NCI-H2196 treated with DMSO at 0.1 percent for 48 hours (cell line): ENCODE data around the gene IL4R.
"Not testable (repeated sequence)": the region's sequence is repeated elsewhere in the genome, so short reads cannot be mapped to it uniquely, and the experiment has no call there.

Experiments used
- DNase-seq: peaks from one replicate; lab custom pipeline; 2025; ENCODE audit not compliant: unreplicated experiment; lab: John Stamatoyannopoulos, UW

IL4R gene

DNA sequence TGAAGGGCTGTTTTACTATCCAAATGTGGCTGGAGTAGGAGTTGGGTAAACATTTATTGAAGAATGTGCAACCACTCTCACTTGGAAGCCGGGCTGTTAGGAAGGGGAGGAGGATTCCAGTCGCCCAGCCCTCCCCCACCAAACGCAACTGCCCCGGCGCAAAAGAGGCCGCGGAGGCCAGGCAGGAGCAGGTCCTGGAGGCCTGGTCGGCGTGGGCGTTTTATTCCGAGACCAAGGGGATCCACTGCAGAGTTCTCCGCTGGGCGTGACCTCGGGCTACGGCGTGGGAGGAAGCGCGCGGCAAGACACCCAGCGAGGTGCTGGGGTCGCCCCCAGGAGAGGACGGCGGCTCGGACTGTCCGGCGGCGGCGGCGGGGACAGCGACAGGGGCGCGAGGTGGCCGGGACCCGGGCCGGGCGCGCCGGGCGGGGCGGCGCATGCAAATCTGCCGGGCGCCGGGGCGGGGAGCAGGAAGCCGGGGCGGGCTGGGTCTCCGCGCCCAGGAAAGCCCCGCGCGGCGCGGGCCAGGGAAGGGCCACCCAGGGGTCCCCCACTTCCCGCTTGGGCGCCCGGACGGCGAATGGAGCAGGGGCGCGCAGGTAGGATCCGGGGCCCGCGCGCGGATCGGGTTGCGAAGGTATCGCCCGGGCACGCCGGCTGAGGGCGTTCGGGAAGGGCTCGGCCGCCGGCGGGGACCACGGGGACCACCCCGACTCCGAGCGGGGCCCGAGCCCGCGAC lies at the start of gene IL4R:
TSS of gene IL4R (plus strand) at position 553 of the 739 bp plus-strand sequence. CDS start 26,230 bp downstream, outside the sequence.
- no peak for DNase-seq

DNA sequence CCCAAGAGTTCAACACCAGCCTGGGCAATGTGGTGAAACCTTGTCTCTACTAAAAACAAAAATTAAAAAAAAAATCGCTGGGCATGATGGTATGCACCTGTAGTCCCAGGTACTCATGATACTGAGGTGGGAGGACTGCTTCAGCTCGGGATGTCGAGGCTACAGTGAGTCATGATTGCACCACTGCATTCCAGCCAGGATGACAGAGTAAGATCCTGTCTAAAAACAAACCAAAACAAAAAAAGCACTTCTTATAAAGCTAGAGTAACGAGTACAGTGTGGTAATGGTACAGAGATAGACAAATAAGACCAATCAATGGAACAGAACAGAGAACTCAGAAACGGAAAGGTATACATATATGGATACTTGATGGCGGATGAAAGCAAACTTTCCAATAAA lies 49.6 kb upstream of the IL4R start:
- no peak for DNase-seq

DNA sequence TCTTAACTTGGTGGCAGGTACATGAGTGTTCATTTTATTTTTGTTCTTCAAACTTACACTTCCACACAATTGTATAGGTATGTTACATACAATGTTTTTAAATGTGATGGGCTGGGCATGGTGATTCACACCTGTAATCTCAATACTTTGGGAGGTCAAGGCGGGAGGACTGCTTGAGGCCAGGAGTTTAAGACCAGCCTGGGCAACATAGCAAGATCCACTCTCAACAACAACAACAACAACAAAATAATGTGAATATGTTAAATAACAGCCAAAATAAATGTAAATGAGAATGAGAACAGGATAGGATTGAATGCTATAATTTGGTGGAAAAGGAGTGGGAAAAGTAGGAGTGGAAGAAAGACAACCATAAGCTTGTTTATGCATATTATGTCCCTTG lies 47.8 kb upstream of the IL4R start:
- DNase-seq = no peak

DNA sequence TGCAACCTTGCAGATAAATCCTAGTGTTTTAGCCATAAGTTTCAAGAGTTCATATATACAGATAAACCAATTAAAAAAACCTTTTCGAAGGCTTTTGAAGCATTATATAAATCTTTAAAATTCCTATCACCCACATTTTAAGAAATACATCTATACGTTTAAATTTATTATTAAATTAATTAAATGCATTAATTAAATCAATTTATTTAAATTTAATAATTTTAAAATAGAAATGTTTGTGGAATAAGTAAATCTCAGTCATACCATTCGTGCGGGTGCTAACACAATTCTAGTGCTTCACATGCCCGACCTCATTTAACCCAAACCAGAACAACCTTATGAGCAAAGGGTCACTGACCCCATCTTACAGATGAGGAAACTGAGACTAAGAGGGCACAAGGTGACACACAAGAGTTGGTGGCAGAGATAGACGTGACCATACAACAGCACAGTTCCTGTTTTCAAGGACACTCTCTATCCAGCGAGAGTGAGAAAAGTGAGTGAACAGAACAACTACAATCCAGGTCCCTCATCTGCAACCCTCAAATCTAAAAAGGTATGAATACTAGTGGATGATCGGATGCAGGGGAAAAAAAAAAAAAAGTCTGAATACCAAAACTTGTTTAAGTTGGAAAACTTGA lies 46.6 kb upstream of the IL4R start:
- DNase-seq = no peak

DNA sequence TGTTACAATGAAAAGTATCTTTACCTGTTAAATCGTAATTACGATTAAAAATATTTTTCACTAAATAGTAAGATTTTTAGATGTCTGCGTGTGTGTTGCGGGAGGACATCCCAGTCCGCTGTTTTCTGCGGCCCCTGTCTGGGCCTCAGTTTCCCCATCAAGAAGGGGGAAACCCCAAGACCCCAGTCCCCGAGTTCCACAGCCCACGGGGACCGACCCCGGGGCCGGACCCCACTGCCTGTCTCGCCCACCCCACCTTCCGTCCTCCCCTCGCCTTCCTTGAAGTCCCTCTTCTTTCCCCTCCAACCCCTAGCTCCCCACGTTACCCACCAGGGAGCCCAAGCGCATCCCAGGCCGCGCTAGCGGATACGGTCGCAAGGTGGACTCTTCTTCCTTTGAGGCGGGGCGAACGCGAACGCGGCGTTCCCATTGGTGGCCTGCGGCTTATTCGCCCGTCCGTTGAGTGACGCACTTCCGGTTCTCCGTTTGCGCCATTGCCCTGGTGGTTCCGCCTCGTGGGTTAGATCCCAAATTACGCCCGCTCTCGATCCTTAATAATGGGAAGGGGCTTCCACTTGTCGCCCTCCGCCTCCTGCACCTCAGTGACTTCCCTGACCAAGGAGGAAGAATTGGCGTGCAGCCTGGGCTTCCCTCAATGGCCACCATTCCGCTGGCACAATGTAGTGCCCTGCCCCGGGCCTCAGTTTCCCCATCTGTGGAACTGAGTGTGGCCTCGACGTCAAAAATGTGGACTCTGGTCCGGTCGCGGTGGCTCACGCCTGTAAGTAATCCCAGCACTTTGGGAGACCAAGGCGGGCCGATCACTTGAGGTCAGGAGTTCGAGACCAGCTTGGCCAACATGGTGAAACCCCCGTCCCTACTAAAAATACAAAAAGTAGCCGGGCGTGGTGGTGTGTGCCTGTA lies 45.1 kb upstream of the IL4R start, which contains the start of gene NSMCE1:
TSS of gene NSMCE1 (minus strand) at position 397 of the 924 bp plus-strand sequence. CDS start 11,202 bp downstream, outside the sequence.
- peak; percentile 73 for DNase-seq

DNA sequence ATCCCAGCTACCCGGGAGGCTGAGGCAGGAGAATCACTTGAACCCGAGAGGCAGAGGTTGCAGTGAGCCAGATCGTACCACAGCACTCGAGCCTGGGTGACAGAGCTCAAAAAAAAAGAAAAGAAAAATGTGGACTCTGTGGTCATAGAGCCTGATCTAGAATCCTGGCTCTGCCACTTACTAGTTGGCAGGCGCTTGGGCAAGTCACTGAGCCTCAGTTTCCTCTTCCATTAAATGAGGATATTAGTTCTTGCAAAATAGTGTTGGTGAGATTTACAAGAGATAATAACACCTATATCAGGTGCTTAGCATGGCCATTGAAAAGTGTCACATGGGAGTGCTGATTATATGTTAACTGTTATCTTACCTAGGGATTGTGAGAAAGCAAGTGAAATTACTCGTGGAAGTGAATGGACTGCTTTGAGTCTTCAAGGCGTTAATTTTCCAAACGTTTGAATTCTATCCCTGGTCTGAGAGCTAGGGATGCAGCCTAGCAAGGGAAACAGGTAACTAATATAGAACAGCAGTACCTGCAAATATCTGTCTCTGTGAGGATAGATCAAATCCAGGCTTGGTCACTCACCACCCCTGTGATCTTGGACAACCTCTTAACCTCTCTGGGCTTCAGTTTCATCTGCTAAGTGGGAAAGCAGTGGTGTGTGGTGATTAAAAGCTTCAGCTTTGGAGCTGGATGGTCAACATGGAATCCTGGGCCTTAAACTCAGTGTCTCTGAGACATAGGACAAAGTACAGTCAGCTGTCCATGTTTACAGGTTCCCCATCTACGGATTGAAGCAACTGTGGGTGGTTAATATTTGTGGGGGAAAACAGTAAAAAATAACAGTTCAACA lies 44.2 kb upstream of the IL4R start:
- DNase-seq = no peak

DNA sequence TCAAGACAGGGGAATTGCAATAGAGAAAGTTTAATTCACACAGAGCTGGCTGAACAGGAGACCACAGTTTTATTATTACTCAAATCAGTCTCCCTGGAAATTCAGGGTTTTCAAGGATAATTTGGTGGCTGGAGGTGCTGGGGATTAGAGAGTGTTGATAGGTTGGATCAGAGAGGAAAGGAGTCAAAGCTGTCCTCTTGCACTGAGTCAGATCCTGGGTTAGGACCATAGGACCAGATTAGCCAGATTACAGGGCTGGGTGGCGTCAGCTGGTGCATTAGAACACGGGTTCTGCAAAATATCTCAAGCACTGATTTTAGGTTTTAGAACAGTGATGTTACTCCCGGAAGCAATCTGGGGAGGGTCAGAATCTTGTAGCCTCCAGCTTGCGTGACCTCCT lies 43.4 kb upstream of the IL4R start:
- no peak for DNase-seq

DNA sequence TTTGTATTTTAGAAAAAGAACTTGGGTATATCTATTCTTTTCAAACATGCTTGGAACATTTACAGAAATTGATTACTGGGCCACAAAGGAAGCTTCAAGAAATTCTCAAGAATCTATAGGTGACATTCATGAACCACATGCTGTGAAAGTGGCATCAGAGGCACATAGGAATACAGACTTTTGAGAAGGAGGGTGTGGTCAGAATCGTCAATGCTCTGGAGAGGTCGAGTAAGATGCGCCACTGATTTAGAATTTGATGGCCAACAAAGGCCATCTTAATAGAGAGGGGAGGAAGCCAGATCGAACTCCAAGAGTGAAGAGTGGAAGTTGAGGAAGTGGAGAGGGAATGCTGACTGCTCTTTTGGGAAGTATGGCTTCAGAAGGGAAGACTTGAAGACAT lies 41.7 kb upstream of the IL4R start:
- no peak for DNase-seq

DNA sequence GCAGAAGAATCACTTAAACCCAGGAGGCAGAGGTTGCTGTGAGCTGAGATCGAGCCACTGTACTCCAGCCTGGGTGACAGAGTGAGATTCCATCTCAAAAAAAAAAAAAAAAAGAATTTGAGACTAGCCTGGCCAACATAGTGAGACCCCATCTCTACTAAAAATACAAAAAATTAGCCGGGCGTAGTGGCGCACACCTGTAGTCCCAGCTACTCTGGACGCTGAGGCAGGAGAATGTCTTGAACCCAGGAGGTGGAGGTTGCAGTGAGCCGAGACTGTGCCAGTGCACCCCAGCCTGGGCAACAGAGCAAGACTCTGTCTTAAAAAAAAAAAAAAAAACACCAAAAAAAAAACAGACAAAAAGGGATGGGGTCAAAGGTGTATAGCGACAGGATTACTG lies 41.1 kb upstream of the IL4R start:
- DNase-seq = not testable (repeated sequence)

DNA sequence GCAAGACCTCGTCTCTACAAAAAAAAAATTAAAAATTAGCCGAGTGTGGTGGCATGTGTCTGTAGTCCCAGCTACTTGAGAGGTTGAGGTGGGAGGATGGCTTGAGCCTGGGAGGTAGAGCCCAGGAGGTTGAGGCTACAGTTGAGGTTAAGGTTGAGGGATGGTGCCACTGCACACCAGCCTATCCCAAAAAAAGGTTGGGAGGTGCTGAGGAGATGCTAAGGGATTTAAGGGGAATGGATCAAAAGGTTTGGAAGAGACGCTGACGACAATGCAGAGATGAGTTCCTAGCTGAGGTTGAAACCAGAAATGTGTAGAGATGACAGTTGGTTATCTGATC lies 40.5 kb upstream of the IL4R start:
- DNase-seq = no peak

DNA sequence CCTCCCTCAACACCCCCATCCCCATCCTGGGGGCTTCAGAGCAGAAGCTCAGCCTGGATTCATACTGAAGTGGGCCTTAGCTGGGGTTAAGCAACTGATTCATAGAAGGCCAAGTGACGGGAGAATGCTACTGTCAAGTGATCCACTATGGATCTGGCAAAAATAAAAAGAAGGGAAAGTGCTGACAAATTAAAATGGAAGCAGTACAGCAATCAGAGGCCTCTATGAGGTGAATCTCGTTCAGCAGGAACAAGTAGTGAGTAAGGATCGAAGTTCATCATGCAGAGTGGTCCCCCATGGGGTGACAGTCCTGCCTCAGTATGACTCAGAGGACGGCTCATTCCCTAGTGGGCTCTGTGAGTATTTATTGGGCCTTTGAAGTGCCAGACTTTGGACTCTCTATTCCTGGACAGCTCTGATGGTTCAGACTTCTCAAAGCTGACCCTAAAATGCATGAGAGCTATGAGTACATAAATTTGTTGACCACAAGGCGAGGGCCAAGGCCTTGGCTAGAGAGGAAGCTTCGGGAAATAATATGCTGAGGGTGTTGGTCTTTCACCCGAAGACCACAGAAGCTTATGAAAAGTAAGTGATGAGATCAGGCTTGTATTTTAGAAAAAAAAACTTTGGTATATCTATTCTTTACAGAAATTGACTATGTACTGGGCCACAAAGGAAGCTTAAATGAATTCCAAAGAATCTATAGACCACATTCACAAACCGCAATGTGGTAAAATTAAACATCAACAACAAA lies 39.9 kb upstream of the IL4R start:
- no peak for DNase-seq

DNA sequence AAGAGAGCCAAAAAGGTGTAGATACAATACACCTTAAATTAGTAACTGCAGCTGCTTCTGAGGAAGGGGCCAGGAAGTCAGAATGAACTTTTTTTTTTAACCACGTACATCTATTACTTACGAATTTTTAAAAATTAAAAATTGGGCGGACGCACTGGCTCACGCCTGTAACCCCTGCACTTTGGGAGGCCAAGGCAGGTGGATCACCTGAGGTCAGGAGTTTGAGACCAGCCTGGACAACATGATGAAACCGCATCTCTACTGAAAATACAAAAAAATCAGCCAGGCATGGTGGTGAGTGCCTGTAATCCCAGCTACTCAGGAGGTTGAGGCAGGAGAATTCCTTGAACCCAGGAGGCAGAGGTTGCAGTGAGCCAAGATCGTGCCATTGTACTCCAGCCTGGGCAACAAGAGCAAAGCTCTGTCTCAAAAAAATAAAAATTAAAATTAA lies 39.3 kb upstream of the IL4R start:
- not testable (repeated sequence) for DNase-seq

DNA sequence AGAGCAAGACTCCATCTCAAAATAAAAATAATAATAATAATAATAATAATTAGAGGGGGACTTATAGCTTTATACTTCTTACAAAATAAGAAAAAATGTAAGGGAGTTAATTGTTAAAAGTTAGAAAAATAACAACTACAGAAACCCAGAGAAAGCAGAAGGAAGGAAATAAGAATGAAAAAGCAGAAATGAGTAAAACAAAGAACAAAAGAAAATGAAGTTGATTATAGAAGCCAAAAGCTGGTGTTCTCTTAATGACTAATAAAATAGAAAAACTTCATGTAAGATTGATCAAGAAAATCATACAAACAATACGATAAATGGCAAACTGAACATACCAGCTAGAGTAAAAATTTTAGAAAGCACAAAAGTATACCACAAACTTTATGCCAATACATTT lies 38.4 kb upstream of the IL4R start:
- DNase-seq = no peak

DNA sequence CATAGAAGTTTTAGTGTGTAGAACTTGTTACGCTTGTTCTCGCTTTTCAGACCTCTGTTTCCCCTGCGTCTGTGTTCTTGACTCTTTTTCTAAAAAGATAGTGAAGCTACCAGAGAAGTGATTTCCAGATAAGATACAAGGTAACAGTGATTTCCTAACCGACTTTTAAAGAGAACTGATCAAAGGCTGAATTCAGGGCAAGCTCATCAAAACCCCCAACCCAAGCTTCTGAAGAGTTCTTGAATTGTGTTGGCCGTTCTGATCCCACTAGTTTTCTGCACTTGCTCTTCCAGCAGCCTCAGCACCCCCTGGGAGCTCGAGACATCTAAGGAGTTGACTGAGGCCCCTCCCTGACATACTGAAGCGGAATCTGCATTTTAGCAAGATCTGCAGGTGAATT lies 32.5 kb upstream of the IL4R start:
- no peak for DNase-seq

DNA sequence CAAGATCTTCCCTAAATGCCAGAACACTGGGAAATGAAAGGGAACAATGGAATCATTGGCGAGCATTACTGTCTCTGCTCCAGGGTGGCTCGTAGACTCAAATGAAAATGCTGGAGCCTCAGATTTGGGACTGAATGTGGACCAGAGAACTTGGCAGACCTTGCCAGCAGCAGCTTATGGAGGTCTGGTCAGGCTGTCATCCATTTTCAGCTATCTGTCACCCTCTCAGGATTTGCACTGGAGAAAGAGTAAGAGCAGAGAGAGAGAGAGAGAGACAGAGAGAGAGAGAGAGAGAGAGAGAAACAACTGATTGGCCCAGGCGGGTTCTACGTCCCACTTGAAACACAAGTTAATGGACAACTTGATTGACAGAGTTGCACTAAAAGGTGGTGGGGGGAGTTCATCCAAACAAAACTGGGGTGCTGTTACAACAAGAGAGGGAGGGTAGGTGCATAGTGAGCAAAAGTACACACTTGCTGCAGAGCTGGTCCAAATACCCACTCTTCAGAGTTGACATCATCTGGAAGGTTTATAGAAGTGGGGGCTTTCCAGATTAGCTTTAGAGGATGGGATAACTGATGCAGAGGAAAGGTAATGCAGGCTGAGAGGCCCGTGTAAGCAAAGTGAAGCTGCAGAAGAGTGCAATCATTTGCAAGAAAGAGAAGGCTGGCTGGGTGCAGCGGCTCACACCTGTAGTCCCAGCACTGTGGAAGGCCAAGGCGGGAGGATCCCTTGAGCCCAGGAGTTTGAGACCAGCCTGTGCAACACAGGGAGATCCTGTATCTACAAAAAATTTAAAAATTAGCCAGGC lies 28.7 kb upstream of the IL4R start:
- no peak for DNase-seq

DNA sequence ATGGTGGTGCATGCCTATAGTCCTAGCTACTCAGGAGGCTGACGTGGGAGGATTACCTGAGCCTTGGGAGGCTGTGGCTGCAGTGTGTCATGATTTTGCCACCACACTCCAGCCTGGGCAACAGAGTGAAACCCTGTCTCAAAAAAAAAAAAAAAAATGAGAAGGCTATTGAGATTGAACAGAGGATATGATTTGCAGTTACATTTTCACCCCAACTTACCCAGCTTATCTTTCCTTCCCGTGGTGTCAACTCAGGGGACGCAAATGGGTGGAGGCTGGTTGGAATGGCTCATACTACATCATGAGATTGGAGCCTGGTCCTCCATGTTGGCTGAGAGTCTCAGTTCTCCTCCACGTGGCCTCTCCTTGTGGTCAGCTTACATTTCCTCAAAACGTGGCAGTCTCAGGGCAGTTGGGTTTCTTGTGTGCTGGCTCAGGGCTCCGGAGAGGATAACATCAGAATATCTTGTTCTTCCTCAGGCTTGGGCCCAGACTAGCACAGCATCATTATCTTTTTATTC lies 28.0 kb upstream of the IL4R start:
- no peak for DNase-seq

DNA sequence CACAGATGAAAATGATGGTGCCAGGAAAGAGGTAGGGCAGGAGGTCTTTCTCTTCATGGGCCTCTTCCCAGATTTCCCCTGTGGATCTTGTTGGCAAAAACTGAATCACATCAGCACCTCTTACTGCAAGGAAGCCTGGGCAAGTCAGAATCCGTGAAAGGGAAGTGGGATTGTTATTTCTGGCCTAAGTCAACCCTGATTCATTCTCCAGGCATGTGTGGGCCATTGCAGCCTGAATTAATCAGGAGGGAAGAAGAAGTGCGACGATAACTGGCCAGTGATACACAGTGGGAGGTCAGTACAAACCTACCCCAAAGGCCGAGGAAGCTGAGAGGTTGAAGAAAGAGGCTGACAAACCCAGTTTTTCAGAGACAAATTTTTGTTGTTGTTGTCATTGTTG lies 27.3 kb upstream of the IL4R start:
- no peak for DNase-seq

DNA sequence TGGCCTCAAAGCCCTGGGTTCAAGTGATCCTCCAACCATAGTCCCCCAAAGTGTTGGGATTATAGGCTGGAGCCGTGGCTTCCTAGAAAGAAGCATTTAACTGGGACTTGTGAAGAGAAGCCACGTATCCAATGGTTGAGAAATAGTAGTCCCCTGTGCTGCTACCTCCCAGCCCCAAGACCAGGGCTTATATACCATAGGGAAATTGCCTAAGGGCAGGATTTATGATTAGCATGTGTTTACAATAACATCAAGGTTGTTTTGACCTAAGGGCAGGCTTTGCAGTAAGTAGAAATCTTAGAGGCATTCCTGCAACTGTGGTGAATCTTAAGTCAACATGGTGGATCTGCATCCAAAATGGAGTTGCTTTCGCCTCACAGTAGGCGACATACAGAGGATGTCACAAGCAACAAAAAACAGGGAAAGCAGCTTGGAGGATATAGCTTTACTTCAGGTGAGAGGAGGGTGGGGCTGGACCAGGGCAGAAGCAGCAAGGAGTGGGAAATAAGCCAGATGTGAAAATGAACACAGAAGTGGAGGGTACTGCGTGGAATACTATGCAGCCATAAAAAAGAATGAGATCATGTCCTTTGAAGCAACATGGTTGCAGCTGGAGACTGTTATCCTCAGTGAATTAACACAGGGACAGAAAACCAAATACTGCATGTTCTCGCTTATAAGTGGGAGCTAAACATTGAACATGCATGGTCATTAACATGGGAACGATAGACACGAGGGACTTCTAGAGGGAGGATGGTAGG lies 26.5 kb upstream of the IL4R start:
- DNase-seq = no peak
